Smooth muscle cell (in vitro differentiated cells): Measurements from ENCODE around the gene DGKI. TPM values are rescaled to one million over a fixed set of nuclear protein-coding genes. Genes with fewer than 3 reads are reported as not detected.

ENCODE experiments used
- DNase-seq: peaks from one replicate; lab custom pipeline; 2025; ENCODE audit not compliant: unreplicated experiment; lab: John Stamatoyannopoulos, UW
- H2AFZ ChIP-seq: fragments of 200-600 bp; sonication (generic); 2 replicates; pipeline ENCODE4 v1.6.0; 2016; ENCODE audit warnings: antibody characterized with exemption, low read depth, mild to moderate bottlenecking
- H3F3A ChIP-seq: fragments of 200-600 bp; sonication (generic); 2 replicates; pipeline ENCODE4 v1.6.0; 2017; ENCODE audit warnings: antibody characterized with exemption, low read depth
- H3K27ac ChIP-seq: fragments of 200-600 bp; sonication (generic); 2 replicates; pipeline ENCODE4 v1.5.1; 2016; ENCODE audit warnings: low read depth, mild to moderate bottlenecking
- H3K27me3 ChIP-seq: fragments of 200-600 bp; sonication (generic); 2 replicates; pipeline ENCODE4 v1.6.1; 2016; ENCODE audit warnings: low read depth, mild to moderate bottlenecking
- H3K36me3 ChIP-seq: fragments of 200-600 bp; sonication (generic); 2 replicates; pipeline ENCODE4 v1.5.1; 2016; ENCODE audit warnings: low read depth
- H3K4me1 ChIP-seq: fragments of 200-600 bp; sonication (generic); 2 replicates; pipeline ENCODE4 v1.5.1; 2016; ENCODE audit warnings: low read depth
- H3K4me2 ChIP-seq: fragments of 200-600 bp; sonication (generic); 2 replicates; pipeline ENCODE4 v1.6.0; 2016; ENCODE audit warnings: mild to moderate bottlenecking
- H3K4me3 ChIP-seq: fragments of 200-600 bp; sonication (generic); 2 replicates; pipeline ENCODE4 v1.5.1; 2016; ENCODE audit warnings: mild to moderate bottlenecking
- H3K79me2 ChIP-seq: fragments of 200-600 bp; sonication (generic); 2 replicates; pipeline ENCODE4 v1.6.0; 2016; ENCODE audit warnings: low read depth, mild to moderate bottlenecking
- H3K9ac ChIP-seq: fragments of 200-600 bp; sonication (generic); 2 replicates; pipeline ENCODE4 v1.6.0; 2016; ENCODE audit warnings: low read depth
- H3K9me3 ChIP-seq: fragments of 200-600 bp; sonication (generic); replicated peaks from 2 replicates; pipeline ENCODE4 v1.5.1; 2016; ENCODE audit warnings: low read depth
- H4K20me1 ChIP-seq: fragments of 200-600 bp; sonication (generic); 2 replicates; pipeline ENCODE4 v1.6.0; 2016; ENCODE audit warnings: low read depth
- CTCF ChIP-seq: fragments of 200-600 bp; sonication (generic); IDR thresholded peaks from 2 replicates; pipeline ENCODE4 v1.5.1; 2017; ENCODE audit warnings: borderline replicate concordance, mild to moderate bottlenecking, antibody characterized with exemption; ENCODE audit not compliant: insufficient read depth, poor library complexity, severe bottlenecking
- WGBS: methylation state at CpG from one replicate; pipeline ENCODE4 v1.1.7; 2016; ENCODE audit warnings: low lambda C conversion rate; 5-methylcytosine and 5-hydroxymethylcytosine counted together
- polyA plus RNA-seq: library from polyadenylated mRNA; unstranded; fragments of >200 nt; fragmentation: Nextera tagmentation; extraction: Ambion mirVana; gene quantifications from 2 replicates; pipeline ENCODE4 v1.2.1, GENCODE V29; 2016
- total RNA-seq: library from RNA; depleted of rRNA; stranded (reverse); fragments of >200 nt; gene quantifications from 2 replicates; pipeline ENCODE4 v1.2.3, GENCODE V29; 2014

DGKI gene
- total and polyA plus RNA-seq, 2 experiments from 2014 or later = 2.5 to 6.2 TPM

DNA sequence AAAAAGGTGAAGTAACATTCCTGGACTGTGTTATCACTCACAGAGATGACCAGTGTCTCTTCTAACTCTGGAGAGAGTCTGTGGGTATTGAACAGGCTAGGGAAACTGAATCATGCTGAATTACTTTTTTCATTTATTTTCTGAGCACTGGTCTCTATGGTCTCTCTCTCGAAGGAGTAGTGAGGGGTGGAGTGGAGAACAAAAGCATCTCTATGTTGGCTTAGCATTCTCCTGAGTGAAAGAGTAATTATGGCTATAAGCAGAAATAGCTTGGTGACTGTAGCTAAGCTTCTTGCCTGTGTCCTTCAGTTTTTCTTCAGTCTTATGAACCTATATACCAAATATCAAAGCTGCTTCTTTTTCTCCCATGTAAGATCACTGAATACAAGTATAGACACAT lies 438.6 kb downstream of the DGKI start:
- Histone ChIP-seq H3K27ac (no peak overlapping the region), H3K79me2 (no peaks in the 10 kb centered on the region)

GRCh38 chr7:137407078-137407477 lies 439.7 kb downstream of the DGKI start:
- Histone ChIP-seq H3K36me3 (no peaks in the 10 kb centered on the region), H3K27ac (no peak overlapping the region), H3F3A (no peaks in the 10 kb centered on the region), H3K4me1 (peaks cover 28% of the 10 kb centered on the region), H3K9ac (no peak overlapping the region), H3K9me3 (no peaks in the 10 kb centered on the region), H2AFZ (no peak overlapping the region), H4K20me1 (no peaks in the 10 kb centered on the region), H3K4me3 (no peak overlapping the region), H3K79me2 (no peaks in the 10 kb centered on the region), H3K4me2 (no peak overlapping the region), H3K27me3 (no peaks in the 10 kb centered on the region)
- no peak for TF ChIP-seq CTCF
- WGBS = 92% methylated on average over 3 of the region's 3 CpGs
- DNase-seq = no peak

More for the DNA sequence above, 438.6 kb downstream of the DGKI start:
- no peaks in the 10 kb centered on the region for H3K9me3 ChIP-seq
- no peak overlapping the region for H3K9ac ChIP-seq
- H3K4me3 ChIP-seq = no peak overlapping the region
- no peak for DNase-seq
- 54% methylated on average over 1 of the region's 1 CpG for WGBS
- H3F3A ChIP-seq = no peaks in the 10 kb centered on the region
- no peaks in the 10 kb centered on the region for H3K36me3 ChIP-seq
- H4K20me1 ChIP-seq = no peaks in the 10 kb centered on the region
- TF ChIP-seq CTCF = no peak
- no peaks in the 10 kb centered on the region for H3K27me3 ChIP-seq
- no peak overlapping the region for H2AFZ ChIP-seq
- peaks cover 17% of the 10 kb centered on the region for H3K4me1 ChIP-seq
- peak overlapping the region; percentile 22 for H3K4me2 ChIP-seq

- TF ChIP-seq CTCF = no peak
- H3K9me3 ChIP-seq = no peaks in the 10 kb centered on the region
- H3K79me2 ChIP-seq = no peaks in the 10 kb centered on the region
- 92% methylated on average over 5 of the region's 5 CpGs for WGBS
- no peak overlapping the region for H3K9ac ChIP-seq
- no peak overlapping the region for H2AFZ ChIP-seq
- no peaks in the 10 kb centered on the region for H3K27me3 ChIP-seq
- H3K27ac ChIP-seq = no peak overlapping the region
- no peaks in the 10 kb centered on the region for H3K36me3 ChIP-seq
- no peak for DNase-seq
- no peak overlapping the region for H3K4me3 ChIP-seq
- H3K4me1 ChIP-seq = peaks cover 40% of the 10 kb centered on the region
- no peaks in the 10 kb centered on the region for H4K20me1 ChIP-seq
- no peaks in the 10 kb centered on the region for H3F3A ChIP-seq
- H3K4me2 ChIP-seq = no peak overlapping the region
Measured at GRCh38 chr7:137404660-137405317, 442.0 kb downstream of the DGKI start.

- WGBS = 55% methylated on average over 2 of the region's 2 CpGs
- Histone ChIP-seq H3K27me3 (no peaks in the 10 kb centered on the region), H3K9me3 (no peaks in the 10 kb centered on the region), H3K4me3 (no peak overlapping the region), H4K20me1 (no peaks in the 10 kb centered on the region), H2AFZ (no peak overlapping the region), H3K4me1 (peaks cover 42% of the 10 kb centered on the region), H3K79me2 (no peaks in the 10 kb centered on the region), H3F3A (no peaks in the 10 kb centered on the region), H3K36me3 (no peaks in the 10 kb centered on the region), H3K9ac (no peak overlapping the region), H3K4me2 (no peak overlapping the region), H3K27ac (no peak overlapping the region)
- DNase-seq = no peak
- no peak for TF ChIP-seq CTCF
Measured at GRCh38 chr7:137403353-137403695, 443.4 kb downstream of the DGKI start.
